K562 (cell line): ENCODE data around the gene SYNGR3.

Experiments
- ATF1 ChIP-seq, 2 experiments: fragments of 450-650 bp in 1 of 2; IDR thresholded peaks; 2 replicates each; pipeline ENCODE4 v1.6.1; 2016; ENCODE audit warnings: missing compliant biosample characterization in 1 of 2, missing genetic modification characterization in 1 of 2
- CREB1 ChIP-seq, 2 experiments: sonication (generic) in 1 of 2; formaldehyde crosslinking in 1 of 2; IDR thresholded peaks; 2 replicates each; pipeline versions ENCODE4 v1.6.1 to v1.8.0; 2012 to 2022; ENCODE audit warnings: inconsistent platforms in 1 of 2, mild to moderate bottlenecking in 1 of 2, missing genetic modification reagents in 1 of 2, moderate library complexity in 1 of 2
- CTBP1 ChIP-seq: fragments of 450-650 bp; IDR thresholded peaks from 2 replicates; pipeline ENCODE4 v1.6.1; 2016; ENCODE audit warnings: borderline replicate concordance
- DDX20 ChIP-seq: fragments of 450-650 bp; IDR thresholded peaks from 2 replicates; pipeline ENCODE4 v1.6.1; 2016; ENCODE audit warnings: missing genetic modification characterization, low read depth, mild to moderate bottlenecking, missing compliant biosample characterization, moderate library complexity
- EZH2 ChIP-seq: IDR thresholded peaks from 2 replicates; pipeline ENCODE4 v1.6.1; 2012; ENCODE audit warnings: low read depth, mild to moderate bottlenecking, inconsistent platforms, low read length, borderline replicate concordance
- NCOA1 ChIP-seq: fragments of 450-650 bp; IDR thresholded peaks from 2 replicates; pipeline ENCODE4 v1.6.1; 2016; ENCODE audit warnings: low read depth
- NFIX ChIP-seq: fragments of 250-450 bp; sonication (Bioruptor Pico); IDR thresholded peaks from 2 replicates; pipeline ENCODE4 v1.4.0; 2020; ENCODE audit warnings: low read depth, mild to moderate bottlenecking, moderate library complexity
- SAP30 ChIP-seq: fragments of 200-600 bp; sonication (generic); IDR thresholded peaks from 2 replicates; pipeline ENCODE4 v1.6.1; 2012; ENCODE audit warnings: borderline replicate concordance, low read depth, mild to moderate bottlenecking, moderate library complexity, low read length, control low read depth, inconsistent platforms; ENCODE audit not compliant: insufficient read depth, poor library complexity, severe bottlenecking
- ZNF274 ChIP-seq: IDR thresholded peaks from 2 replicates; pipeline ENCODE4 v1.6.1; 2011; ENCODE audit warnings: low read depth, mild to moderate bottlenecking, low read length, moderate library complexity, borderline replicate concordance
- TF ChIP-seq, protein P1 (sequence below): sonication (generic); formaldehyde crosslinking; IDR thresholded peaks from 2 replicates; pipeline ENCODE4 v1.8.1; 2022; ENCODE audit warnings: missing genetic modification reagents
- TF ChIP-seq, protein P2 (sequence below), 3 experiments: IDR thresholded peaks in 2 of 3; conservative IDR thresholded peaks in 1 of 3; 2 replicates each; pipeline ENCODE4 v1.5.1; 2011 to 2012; ENCODE audit warnings: low read length in 3 of 3, mild to moderate bottlenecking in 3 of 3, control low read depth in 2 of 3, improper control_type of control experiment in 1 of 3, inconsistent platforms in 1 of 3, low read depth in 1 of 3, mixed read lengths in 1 of 3, moderate library complexity in 1 of 3; ENCODE audit not compliant: insufficient read depth in 2 of 3
- TF ChIP-seq, protein P3 (sequence below): sonication (generic); formaldehyde crosslinking; IDR thresholded peaks from 2 replicates; pipeline ENCODE4 v1.8.1; 2023; ENCODE audit warnings: mild to moderate bottlenecking, missing genetic modification reagents

DNA sequence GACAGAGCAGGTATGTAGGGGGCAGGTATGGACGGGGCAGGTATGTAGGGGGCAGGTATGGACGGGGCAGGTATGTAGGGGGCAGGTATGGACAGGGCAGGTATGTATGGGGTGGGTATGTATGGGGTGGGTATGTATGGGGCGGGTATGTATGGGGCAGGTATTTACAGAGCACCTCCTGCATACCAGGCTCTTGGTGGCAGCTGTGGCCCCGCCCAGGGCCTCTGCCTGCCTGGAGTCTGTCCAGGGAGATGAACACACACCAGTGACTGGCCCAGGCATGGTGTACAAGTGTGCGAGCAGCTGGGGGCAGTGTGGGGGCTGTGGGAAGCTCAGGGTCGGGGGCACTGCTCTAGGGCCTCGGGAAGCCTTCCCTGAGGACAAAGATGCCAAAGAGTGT is 39.7 kb upstream of the SYNGR3 start:
- TF ChIP-seq NFIX: no peak
- no peak for TF ChIP-seq CTBP1
- TF ChIP-seq NCOA1: no peak
- TF ChIP-seq, protein P1, sequence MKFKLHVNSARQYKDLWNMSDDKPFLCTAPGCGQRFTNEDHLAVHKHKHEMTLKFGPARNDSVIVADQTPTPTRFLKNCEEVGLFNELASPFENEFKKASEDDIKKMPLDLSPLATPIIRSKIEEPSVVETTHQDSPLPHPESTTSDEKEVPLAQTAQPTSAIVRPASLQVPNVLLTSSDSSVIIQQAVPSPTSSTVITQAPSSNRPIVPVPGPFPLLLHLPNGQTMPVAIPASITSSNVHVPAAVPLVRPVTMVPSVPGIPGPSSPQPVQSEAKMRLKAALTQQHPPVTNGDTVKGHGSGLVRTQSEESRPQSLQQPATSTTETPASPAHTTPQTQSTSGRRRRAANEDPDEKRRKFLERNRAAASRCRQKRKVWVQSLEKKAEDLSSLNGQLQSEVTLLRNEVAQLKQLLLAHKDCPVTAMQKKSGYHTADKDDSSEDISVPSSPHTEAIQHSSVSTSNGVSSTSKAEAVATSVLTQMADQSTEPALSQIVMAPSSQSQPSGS (CRISPR knock-in tag): no peak
- no peak for TF ChIP-seq ATF1 (CRISPR knock-in tag; IDR thresholded peaks at IDR 0.05)
- TF ChIP-seq ATF1 (tag; IDR thresholded peaks at IDR 0.05): no peak
- TF ChIP-seq CREB1 (IDR thresholded peaks at IDR 0.05): no peak
- TF ChIP-seq CREB1 (CRISPR knock-in tag; IDR thresholded peaks at IDR 0.05): no peak
- TF ChIP-seq, protein P2, sequence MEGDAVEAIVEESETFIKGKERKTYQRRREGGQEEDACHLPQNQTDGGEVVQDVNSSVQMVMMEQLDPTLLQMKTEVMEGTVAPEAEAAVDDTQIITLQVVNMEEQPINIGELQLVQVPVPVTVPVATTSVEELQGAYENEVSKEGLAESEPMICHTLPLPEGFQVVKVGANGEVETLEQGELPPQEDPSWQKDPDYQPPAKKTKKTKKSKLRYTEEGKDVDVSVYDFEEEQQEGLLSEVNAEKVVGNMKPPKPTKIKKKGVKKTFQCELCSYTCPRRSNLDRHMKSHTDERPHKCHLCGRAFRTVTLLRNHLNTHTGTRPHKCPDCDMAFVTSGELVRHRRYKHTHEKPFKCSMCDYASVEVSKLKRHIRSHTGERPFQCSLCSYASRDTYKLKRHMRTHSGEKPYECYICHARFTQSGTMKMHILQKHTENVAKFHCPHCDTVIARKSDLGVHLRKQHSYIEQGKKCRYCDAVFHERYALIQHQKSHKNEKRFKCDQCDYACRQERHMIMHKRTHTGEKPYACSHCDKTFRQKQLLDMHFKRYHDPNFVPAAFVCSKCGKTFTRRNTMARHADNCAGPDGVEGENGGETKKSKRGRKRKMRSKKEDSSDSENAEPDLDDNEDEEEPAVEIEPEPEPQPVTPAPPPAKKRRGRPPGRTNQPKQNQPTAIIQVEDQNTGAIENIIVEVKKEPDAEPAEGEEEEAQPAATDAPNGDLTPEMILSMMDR (IDR thresholded peaks at IDR 0.05 in 2 of 3, conservative IDR thresholded peaks at IDR 0.05 in 1 of 3; ENCODE audit: insufficient read depth in 2 of 3, low read depth in 1 of 3, low read length in 3 of 3): no peak
- no peak for TF ChIP-seq SAP30
- TF ChIP-seq EZH2: no peak
- TF ChIP-seq, protein P3, sequence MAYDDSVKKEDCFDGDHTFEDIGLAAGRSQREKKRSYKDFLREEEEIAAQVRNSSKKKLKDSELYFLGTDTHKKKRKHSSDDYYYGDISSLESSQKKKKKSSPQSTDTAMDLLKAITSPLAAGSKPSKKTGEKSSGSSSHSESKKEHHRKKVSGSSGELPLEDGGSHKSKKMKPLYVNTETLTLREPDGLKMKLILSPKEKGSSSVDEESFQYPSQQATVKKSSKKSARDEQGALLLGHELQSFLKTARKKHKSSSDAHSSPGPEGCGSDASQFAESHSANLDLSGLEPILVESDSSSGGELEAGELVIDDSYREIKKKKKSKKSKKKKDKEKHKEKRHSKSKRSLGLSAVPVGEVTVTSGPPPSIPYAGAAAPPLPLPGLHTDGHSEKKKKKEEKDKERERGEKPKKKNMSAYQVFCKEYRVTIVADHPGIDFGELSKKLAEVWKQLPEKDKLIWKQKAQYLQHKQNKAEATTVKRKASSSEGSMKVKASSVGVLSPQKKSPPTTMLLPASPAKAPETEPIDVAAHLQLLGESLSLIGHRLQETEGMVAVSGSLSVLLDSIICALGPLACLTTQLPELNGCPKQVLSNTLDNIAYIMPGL: no peak
- no peak for TF ChIP-seq ZNF274
- no peak for TF ChIP-seq DDX20
